HuH-7 (cell line): ENCODE data around the gene WDR20.
"Not testable (repeated sequence)": the region's sequence is repeated elsewhere in the genome, so short reads cannot be mapped to it uniquely, and the experiment has no call there.

Source experiments
- DNase-seq: peaks from one replicate; pipeline ENCODE4 v3.0.0; 2011; ENCODE audit warnings: low spot score

Gene WDR20

DNA sequence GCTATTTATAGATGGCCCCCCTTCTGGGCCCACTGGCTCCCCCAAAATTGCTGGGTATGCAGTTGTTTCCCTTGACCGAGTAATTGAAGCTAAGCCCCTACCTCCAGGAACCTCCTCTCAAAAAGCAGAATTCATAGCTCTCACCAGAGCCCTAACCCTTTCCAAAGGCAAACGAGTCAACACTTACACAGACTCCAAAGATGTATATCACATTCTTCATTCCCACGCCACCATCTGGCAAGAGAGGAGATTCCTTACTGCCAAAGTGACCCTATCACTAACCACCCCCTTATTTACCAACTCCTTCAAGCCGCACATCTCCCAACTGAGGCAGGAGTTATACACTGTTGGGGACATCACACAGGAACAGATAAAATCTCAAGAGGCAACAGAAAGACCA, 98.4 kb downstream of the WDR20 start:
- DNase-seq: no peak

DNA sequence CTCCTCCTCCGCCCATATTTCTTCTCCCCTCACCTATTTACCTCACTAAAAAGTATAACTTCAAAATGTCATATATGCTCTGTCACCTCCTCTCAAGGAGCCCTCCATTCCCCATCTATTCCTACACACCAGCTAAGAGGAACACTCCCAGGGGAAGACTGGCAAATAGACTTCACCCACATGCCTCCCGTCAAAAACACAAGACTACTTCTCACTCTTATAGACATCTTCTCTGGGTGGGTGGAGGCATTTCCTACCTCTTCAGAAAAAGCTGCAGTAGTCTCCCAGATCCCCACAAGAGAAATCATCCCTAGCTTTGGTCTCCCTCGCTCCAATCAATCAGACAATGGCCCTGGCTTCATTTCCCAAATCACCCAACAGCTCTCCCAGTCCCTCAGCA, 99.1 kb downstream of the WDR20 start:
- DNase-seq: no peak

DNA sequence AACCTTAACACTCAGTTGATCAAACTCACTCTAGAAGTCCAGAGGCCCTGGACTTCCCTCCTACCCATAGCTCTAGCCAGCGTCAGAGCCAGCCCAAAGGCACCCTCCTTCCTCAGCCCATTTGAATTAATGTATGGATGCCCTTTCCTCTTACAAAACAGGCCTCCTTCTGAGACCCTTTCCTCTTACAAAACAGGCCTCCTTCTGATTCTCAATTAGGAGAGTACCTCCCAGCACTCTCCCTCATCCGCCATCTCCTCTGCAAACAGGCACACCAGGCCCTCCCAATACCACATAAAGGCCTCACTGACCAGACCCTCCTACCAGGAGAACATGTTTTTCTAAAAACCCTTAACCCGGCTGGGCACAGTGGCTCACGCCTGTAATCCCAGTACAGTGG, 99.5 kb downstream of the WDR20 start:
- DNase-seq: no peak

DNA sequence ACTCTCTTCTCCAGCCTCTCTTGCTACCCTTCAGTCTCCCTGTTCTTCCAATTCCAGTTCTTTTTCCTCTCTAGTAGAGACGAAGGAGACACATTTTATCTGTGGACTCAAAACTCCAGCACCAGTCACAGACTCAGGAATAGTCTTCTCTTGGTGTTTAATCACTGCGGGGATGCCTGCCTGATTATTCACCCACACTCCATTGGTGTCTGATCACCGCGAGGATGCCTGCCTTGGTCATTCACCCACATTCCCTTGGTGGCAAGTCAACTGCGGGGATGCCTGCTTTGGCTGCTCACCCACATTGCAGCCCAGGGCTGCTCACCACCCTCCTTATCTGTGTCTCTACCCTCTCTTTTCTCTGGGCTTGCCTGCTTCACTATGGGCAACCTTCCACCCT, 100.8 kb downstream of the WDR20 start:
- DNase-seq: not testable (repeated sequence)

DNA sequence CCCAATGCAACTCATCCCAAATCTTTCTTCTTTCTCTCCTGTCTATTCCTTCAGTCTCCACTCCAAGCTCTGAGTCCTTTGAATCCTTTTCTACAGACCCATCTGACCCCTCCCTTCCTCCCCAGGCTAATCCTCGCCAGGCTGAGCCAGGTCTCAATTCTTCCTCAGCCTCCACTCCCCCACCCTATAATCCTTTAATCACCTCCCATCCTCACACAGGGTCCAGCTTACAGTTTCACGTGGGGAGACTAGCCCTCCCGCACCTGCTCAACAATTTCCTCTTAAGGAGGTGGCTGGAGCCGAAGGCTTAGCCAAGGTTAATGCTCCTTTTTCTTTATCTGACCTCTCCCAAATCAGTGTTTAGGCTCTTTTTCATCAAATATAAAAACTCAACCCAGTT, 101.5 kb downstream of the WDR20 start:
- DNase-seq: no peak

DNA sequence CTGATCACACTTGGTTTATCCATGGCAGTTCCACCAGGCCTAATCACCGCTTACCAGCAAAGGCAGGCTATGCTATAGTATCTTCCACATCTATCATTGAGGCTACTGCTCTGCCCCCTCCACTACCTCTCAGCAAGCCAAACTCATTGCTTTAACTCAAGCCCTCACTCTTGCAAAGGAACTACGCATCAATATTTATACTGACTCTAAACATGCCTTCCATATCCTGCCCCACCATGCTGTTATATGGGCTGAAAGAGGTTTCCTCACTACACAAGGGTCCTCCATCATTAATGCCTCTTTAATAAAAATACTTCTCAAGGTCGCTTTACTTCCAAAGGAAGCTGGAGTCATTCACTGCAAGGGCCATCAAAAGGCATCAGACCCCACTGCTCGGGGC, 104.1 kb downstream of the WDR20 start:
- not testable (repeated sequence) for DNase-seq

DNA sequence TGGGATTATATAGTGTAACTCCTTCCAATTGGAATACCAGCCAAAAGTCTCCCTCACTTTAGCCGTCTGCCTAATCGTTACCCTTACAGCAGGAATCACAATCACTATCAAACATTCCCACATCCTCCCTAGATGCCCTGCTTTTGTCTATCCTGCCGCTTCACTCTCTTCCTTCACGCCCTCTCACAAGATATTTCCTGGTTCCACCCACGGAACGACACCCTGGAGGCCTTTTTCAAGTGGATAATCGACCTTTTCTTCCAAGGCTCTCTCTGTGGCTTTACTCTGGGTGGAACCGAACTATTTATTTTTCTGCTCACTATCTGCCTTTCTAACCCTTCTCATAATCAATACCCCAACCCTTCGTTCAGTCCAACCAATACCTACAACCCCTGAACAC, 106.4 kb downstream of the WDR20 start:
- DNase-seq: no peak

DNA sequence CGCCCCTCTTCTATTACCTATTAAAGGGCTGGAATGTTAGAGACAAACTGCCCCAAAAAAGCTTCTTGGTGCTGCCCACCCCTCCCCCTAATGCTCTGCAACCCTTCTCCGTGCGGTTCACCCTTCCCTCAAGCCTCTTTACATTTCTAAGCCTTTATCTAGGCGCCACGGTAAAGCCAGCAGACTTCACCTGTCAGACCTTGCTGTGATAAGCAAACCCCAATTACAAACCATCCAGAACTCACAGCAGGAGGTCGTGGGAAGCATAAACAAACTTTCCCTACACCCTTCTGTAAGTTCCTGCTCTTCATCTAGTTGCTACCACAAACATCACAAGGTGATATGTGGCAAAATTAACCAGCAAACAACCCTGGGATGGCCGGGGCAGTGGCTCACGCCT, 108.4 kb downstream of the WDR20 start:
- DNase-seq: no peak

DNA sequence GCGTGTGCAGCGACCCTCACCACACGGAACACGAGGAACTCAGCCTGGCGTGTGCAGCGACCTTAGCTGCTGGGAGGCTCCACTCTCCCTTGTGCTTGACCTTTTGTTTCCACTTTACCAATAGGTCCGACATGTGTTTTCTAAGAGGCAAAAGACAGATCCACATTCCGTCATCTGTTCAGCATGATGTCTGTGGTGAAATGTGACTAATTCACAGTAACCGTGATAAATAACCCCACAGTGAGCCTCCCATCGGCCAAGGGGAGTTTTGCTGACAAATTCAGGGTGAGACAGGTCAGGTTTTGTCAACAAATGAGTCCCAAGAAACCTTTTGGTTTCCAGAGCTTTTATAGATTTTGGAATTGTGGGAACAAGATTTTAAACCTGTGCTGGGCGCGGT, 109.3 kb downstream of the WDR20 start:
- DNase-seq: no peak

DNA sequence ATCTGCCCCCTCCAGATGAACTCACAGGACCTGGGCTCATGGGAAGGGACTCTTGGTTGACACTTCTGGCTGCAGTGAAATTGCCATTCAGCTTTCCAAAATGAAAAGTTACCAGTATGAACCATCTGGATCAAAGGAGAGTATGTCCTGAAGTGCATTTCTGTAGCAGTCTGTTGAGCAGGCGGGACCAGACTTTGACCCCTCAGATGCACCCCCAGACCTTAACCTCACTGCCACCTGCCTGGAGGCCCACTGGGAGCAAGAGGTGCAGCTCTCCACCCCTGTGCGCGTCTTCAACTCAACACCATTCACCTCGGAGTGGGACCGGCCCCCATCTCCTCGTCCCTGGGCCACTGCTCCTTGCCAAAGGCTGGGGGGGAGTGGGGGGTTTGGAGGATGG, 110.3 kb downstream of the WDR20 start:
- no peak for DNase-seq

DNA sequence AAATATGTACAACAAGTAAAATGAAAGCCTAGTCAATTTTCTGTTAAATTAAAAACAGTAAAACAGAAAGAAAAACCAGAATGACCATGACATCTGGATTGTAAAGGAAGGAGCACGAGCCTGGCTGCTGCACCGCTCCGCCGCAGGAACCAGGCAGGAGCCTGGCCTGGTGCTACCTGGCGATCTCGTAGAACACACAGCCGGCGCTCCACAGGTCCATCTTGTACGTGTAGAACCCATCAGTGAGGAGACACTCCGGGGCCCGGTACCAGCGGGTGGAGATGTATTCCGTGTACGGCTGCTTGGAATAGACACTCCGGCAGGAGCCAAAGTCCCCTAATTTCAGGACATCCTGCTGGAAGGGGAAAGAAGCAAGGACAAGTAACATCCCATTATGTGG, 110.9 kb downstream of the WDR20 start:
- no peak for DNase-seq

DNA sequence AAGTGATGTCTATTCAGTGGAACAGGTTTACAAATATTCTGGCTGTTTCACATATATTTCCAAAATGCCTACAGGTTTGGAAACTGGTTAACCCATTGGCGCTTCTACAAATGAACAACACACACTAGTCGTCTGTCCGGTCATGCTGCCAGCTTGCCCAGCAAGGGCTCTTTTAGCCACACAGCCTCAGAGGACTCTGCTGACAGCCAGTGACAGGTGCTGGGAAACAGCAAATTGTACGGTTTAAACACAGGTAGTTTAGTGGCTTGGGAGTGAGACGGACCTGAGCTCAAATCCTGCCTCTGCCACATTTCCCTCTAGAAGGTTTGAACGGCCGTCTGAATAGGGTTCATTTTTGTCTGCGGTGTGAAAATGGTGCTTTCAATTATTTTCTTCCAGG, 111.5 kb downstream of the WDR20 start:
- no peak for DNase-seq

DNA sequence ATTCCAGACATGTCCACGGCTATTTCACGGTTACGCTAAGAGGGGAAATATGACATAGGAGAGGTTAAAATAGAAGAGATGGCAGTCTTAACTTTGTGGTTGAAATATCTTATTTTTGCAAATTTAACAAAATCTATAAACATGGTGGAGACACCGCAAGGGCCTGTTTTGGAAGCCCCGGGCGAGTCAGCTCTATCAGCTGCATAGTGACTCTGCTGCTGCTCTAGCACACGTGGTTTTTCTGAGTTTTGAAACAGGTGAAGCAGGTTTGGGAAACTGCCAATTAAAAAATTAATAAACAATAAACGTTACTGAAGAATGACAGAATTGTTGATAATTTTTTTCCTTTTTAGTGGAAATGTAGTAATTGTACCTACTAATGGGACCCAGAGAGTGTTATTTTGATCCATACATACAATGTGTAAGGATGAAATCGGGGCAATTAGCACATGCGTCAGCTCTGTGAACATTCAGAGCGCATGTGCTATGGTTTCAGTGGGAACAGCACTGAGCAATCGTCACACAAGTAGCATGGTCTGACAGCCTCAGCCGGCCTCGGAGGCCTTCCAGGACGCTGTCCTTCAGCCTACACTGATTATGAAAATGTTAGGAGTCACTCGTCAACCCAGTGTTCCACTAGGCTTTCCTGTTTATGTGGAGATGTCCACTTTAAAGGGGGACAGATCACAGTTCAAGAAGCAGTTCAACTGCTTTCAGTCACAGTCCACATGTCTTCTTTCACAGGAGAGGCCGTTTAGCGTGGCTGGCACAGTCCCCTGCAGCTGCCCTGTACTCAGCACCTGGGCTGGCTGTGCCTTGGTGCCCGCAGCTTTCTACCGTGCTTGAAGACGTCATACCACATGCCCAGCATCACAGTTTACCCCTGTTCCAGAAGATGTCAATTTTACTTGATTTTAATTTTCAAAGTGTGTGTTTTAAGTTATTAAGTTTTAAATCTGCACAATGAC, 113.4 kb downstream of the WDR20 start:
- no peak for DNase-seq

DNA sequence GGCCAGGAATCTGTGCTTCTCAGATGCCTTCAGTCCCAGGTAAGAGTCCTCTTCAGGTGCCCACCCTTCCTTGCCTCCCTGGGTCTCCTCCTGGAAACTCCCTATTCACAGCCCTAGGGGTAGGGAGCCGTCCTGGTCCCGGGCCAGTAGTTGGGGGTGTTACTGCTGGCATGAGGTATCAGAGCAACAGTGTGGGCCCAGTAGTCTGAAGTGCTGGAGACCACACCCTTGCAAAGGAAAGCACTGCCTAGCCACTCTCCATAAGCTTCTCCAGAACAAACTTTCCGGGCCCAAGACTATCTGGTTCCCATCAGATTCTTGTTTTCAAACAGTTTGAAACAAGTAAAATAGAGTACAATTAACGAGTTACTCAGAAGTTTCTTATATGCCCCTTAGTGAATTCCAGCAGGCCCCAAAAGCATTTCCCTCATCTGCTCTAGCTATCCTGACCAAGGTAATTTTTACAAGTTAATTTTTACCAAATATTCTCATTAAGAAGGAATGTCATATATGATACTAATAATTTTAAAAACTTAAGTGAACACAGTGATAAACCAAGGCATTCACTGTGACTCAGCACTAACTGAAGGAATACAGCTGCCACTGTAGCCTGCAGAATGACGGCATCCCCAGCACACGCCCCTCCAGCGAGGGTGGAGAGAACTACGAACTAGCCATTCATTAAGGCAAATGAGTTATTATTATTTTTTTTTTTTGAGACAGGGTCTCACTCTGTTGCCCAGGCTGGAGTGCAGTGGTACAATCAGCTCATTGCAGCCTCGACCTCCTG, 115.9 kb downstream of the WDR20 start:
- DNase-seq: no peak

DNA sequence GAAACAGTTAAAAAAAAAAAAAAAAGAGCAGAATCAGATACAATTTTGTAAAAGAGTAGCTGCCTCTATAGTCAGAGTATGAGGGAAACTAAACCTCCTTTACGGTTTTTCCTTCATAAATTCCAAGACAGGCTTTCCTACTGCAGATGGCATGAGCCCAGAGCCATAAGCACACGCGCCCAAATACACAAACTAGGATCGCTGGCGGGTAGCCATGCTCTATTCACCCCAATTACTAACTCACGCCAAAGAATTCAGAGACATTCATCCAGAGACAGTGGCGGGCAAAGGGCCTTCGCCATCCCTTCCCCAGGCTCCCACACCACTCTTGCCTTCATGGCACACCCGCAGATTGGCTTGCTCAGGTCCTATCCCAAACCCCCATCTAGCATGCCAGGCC, 117.0 kb downstream of the WDR20 start:
- no peak for DNase-seq

DNA sequence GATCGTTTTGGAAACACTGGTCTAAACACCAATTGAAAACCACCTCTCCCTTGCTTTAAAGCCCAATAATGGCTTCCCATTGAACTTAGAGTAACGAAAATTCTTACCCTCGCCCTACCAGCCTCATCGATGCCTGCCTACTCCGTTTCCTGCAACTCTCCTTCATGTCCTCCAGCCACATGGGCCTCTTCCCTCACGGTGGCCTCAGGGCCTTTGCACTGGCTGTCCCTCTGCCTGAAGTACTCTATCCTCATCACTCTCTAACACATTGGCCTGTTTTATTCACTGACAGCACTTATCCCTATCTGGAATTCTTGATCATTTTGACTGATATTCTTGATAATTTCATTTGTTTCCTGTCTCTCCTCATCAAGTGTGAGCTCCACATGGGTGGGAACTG, 118.4 kb downstream of the WDR20 start:
- DNase-seq: no peak
